Germinal center (tissue), 1 donor: Measurements from ENCODE around the gene DNAJC12.
"Not testable (repeated sequence)": the region's sequence is repeated elsewhere in the genome, so short reads cannot be mapped to it uniquely, and the experiment has no call there.

Experiments used
- DNase-seq: peaks from one replicate; pipeline ENCODE4 v3.0.0; 2012; ENCODE audit warnings: mixed read lengths, low spot score

The DNAJC12 gene

GRCh38 chr10:67762567-67762966 is 75.4 kb downstream of the DNAJC12 start:
- DNase-seq, result not testable (repeated sequence)

- DNase-seq, result no peak
These were observed 77.7 kb downstream of the DNAJC12 start for GRCh38 chr10:67760272-67760671.
